GM12873 (cell line): ENCODE measurements around the gene PANX1.

Source experiments
- CTCF ChIP-seq: IDR thresholded peaks from 2 replicates; pipeline ENCODE4 v1.5.1; 2012; ENCODE audit warnings: low read depth, mild to moderate bottlenecking, moderate library complexity, low read length, control low read depth; ENCODE audit not compliant: insufficient read depth; ENCODE audit errors: missing control alignments

The PANX1 gene

GRCh38 chr11:94117197-94117574, 11.5 kb upstream of the PANX1 start:
- no peak for TF ChIP-seq CTCF

GRCh38 chr11:94117871-94118270, 10.8 kb upstream of the PANX1 start:
- no peak for TF ChIP-seq CTCF

GRCh38 chr11:94120946-94121345, 7.7 kb upstream of the PANX1 start:
- TF ChIP-seq CTCF, result no peak

- TF ChIP-seq CTCF, result no peak
These were observed 3.1 kb upstream of the PANX1 start for GRCh38 chr11:94125407-94126115.

GRCh38 chr11:94127638-94128037, 1.0 kb upstream of the PANX1 start:
- no peak for TF ChIP-seq CTCF

GRCh38 chr11:94128291-94128745, 323 bp upstream of the PANX1 start:
- no peak for TF ChIP-seq CTCF

GRCh38 chr11:94129512-94130297, 1.1 kb downstream of the PANX1 start:
- no peak for TF ChIP-seq CTCF
